HEK293 (cell line): ENCODE data around the gene GRB10.

Experiments used
- ZNF114 ChIP-seq: fragments of 450-650 bp; formaldehyde crosslinking; IDR thresholded peaks from 2 replicates; pipeline ENCODE4 v1.5.0; 2017; ENCODE audit warnings: missing biosample characterization, missing genetic modification characterization
- ZNF19 ChIP-seq: fragments of 450-650 bp; formaldehyde crosslinking; IDR thresholded peaks from 2 replicates; pipeline ENCODE4; 2016; ENCODE audit warnings: missing biosample characterization, missing genetic modification characterization, low read depth
- ZNF221 ChIP-seq: fragments of 450-650 bp; formaldehyde crosslinking; IDR thresholded peaks from 2 replicates; pipeline ENCODE4 v1.5.1; 2017; ENCODE audit warnings: missing biosample characterization, missing genetic modification characterization, borderline replicate concordance
- ZNF292 ChIP-seq: fragments of 450-650 bp; formaldehyde crosslinking; IDR thresholded peaks from 2 replicates; pipeline ENCODE4 v1.5.1; 2016; ENCODE audit warnings: low read depth, missing biosample characterization, missing genetic modification characterization, borderline replicate concordance
- ZNF416 ChIP-seq: fragments of 450-650 bp; formaldehyde crosslinking; IDR thresholded peaks from 2 replicates; pipeline ENCODE4 v1.5.1; 2016; ENCODE audit warnings: missing biosample characterization, missing genetic modification characterization
- ZNF555 ChIP-seq: fragments of 450-650 bp; formaldehyde crosslinking; conservative IDR thresholded peaks from 2 replicates; pipeline ENCODE4 v1.5.1; 2017; ENCODE audit warnings: missing biosample characterization, mild to moderate bottlenecking, missing genetic modification characterization, inconsistent platforms
- ZNF707 ChIP-seq: fragments of 450-650 bp; formaldehyde crosslinking; IDR thresholded peaks from 2 replicates; pipeline ENCODE4 v1.5.1; 2016; ENCODE audit warnings: missing biosample characterization, missing genetic modification characterization
- ZNF830 ChIP-seq: fragments of 450-650 bp; IDR thresholded peaks from 2 replicates; pipeline ENCODE4 v1.5.0; 2018; ENCODE audit warnings: missing biosample characterization, missing genetic modification characterization, low read depth, mild to moderate bottlenecking, moderate library complexity
- TF ChIP-seq, protein P1 (sequence below): fragments of 450-650 bp; formaldehyde crosslinking; IDR thresholded peaks from 2 replicates; pipeline ENCODE4 v1.5.1; 2016; ENCODE audit warnings: missing biosample characterization, missing genetic modification characterization
- TF ChIP-seq, protein P2 (sequence below): fragments of 450-650 bp; formaldehyde crosslinking; IDR thresholded peaks from 2 replicates; pipeline ENCODE4 v1.5.1; 2016; ENCODE audit warnings: missing biosample characterization, missing genetic modification characterization
- TF ChIP-seq, protein P3 (sequence below): fragments of 450-650 bp; formaldehyde crosslinking; IDR thresholded peaks from 2 replicates; pipeline ENCODE4; 2016; ENCODE audit warnings: missing biosample characterization, missing genetic modification characterization
- TF ChIP-seq, protein P4 (sequence below): fragments of 450-650 bp; formaldehyde crosslinking; conservative IDR thresholded peaks from 2 replicates; pipeline ENCODE4 v1.5.1; 2016; ENCODE audit warnings: low read depth, missing biosample characterization, missing genetic modification characterization
- TF ChIP-seq, protein P5 (sequence below): fragments of 450-650 bp; formaldehyde crosslinking; IDR thresholded peaks from 2 replicates; pipeline ENCODE4 v1.5.1; 2017; ENCODE audit warnings: missing biosample characterization, mild to moderate bottlenecking, missing genetic modification characterization, moderate library complexity

DNA sequence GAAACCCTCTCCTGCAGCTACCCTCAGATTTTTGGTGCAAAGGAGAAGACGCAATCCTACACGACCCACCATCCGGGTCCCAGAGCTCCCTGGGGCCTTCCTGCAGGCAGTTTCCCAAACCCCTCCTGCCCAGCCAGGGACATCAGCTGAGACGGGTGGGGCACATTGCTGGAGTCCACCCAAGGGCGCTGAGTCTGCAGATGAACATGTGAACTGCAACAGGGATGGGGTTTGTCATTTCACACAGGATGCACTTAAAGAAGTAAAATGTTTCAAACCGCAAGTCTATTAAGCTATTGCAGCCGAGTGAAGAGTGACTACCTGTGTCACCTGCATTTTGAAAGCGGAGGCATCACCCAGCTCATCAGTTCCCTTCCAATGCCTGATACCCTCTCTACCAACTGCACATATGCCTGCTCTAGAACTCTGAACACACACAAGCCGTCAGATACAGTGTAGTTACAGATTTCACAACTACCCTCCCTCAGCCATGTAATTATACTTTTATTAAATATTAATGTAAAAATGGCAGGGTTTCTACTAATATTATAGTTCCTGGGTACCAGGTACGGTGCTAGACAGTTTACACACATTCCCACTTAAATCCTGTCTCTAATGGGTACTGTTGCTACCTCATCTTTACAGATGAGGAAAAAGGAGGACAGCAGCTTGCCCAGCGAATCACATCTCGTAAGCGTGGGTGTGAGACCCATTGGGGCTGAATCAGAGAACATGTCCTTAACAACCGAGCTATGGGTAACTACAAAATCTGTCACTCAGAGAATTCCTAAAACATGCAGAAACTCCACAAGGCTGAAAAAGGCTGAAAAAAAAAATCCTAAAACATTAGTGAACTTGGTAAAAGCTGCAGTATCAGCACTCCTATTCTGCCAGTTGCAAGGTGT, 71.2 kb downstream of the GRB10 start:
- TF ChIP-seq ZNF830 (tag by site-specific recombination) (no peak), ZNF221 (tag by site-specific recombination) (no peak), ZNF114 (tag by site-specific recombination) (no peak), ZNF555 (tag by site-specific recombination) (no peak), ZNF416 (tag by site-specific recombination) (no peak), ZNF292 (tag by site-specific recombination) (no peak), ZNF707 (no peak), ZNF19 (no peak)
- TF ChIP-seq, protein P1, sequence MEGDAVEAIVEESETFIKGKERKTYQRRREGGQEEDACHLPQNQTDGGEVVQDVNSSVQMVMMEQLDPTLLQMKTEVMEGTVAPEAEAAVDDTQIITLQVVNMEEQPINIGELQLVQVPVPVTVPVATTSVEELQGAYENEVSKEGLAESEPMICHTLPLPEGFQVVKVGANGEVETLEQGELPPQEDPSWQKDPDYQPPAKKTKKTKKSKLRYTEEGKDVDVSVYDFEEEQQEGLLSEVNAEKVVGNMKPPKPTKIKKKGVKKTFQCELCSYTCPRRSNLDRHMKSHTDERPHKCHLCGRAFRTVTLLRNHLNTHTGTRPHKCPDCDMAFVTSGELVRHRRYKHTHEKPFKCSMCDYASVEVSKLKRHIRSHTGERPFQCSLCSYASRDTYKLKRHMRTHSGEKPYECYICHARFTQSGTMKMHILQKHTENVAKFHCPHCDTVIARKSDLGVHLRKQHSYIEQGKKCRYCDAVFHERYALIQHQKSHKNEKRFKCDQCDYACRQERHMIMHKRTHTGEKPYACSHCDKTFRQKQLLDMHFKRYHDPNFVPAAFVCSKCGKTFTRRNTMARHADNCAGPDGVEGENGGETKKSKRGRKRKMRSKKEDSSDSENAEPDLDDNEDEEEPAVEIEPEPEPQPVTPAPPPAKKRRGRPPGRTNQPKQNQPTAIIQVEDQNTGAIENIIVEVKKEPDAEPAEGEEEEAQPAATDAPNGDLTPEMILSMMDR (tag by site-specific recombination) = no peak
- TF ChIP-seq, protein P2, sequence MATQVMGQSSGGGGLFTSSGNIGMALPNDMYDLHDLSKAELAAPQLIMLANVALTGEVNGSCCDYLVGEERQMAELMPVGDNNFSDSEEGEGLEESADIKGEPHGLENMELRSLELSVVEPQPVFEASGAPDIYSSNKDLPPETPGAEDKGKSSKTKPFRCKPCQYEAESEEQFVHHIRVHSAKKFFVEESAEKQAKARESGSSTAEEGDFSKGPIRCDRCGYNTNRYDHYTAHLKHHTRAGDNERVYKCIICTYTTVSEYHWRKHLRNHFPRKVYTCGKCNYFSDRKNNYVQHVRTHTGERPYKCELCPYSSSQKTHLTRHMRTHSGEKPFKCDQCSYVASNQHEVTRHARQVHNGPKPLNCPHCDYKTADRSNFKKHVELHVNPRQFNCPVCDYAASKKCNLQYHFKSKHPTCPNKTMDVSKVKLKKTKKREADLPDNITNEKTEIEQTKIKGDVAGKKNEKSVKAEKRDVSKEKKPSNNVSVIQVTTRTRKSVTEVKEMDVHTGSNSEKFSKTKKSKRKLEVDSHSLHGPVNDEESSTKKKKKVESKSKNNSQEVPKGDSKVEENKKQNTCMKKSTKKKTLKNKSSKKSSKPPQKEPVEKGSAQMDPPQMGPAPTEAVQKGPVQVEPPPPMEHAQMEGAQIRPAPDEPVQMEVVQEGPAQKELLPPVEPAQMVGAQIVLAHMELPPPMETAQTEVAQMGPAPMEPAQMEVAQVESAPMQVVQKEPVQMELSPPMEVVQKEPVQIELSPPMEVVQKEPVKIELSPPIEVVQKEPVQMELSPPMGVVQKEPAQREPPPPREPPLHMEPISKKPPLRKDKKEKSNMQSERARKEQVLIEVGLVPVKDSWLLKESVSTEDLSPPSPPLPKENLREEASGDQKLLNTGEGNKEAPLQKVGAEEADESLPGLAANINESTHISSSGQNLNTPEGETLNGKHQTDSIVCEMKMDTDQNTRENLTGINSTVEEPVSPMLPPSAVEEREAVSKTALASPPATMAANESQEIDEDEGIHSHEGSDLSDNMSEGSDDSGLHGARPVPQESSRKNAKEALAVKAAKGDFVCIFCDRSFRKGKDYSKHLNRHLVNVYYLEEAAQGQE (tag by site-specific recombination) = no peak
- TF ChIP-seq, protein P3, sequence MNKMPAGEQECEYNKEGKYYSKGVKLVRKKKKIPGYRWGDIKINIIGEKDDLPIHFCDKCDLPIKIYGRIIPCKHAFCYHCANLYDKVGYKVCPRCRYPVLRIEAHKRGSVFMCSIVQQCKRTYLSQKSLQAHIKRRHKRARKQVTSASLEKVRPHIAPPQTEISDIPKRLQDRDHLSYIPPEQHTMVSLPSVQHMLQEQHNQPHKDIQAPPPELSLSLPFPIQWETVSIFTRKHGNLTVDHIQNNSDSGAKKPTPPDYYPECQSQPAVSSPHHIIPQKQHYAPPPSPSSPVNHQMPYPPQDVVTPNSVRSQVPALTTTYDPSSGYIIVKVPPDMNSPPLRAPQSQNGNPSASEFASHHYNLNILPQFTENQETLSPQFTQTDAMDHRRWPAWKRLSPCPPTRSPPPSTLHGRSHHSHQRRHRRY = no peak
- TF ChIP-seq, protein P4, sequence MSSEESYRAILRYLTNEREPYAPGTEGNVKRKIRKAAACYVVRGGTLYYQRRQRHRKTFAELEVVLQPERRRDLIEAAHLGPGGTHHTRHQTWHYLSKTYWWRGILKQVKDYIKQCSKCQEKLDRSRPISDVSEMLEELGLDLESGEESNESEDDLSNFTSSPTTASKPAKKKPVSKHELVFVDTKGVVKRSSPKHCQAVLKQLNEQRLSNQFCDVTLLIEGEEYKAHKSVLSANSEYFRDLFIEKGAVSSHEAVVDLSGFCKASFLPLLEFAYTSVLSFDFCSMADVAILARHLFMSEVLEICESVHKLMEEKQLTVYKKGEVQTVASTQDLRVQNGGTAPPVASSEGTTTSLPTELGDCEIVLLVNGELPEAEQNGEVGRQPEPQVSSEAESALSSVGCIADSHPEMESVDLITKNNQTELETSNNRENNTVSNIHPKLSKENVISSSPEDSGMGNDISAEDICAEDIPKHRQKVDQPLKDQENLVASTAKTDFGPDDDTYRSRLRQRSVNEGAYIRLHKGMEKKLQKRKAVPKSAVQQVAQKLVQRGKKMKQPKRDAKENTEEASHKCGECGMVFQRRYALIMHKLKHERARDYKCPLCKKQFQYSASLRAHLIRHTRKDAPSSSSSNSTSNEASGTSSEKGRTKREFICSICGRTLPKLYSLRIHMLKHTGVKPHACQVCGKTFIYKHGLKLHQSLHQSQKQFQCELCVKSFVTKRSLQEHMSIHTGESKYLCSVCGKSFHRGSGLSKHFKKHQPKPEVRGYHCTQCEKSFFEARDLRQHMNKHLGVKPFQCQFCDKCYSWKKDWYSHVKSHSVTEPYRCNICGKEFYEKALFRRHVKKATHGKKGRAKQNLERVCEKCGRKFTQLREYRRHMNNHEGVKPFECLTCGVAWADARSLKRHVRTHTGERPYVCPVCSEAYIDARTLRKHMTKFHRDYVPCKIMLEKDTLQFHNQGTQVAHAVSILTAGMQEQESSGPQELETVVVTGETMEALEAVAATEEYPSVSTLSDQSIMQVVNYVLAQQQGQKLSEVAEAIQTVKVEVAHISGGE (tag by site-specific recombination) = no peak
- TF ChIP-seq, protein P5, sequence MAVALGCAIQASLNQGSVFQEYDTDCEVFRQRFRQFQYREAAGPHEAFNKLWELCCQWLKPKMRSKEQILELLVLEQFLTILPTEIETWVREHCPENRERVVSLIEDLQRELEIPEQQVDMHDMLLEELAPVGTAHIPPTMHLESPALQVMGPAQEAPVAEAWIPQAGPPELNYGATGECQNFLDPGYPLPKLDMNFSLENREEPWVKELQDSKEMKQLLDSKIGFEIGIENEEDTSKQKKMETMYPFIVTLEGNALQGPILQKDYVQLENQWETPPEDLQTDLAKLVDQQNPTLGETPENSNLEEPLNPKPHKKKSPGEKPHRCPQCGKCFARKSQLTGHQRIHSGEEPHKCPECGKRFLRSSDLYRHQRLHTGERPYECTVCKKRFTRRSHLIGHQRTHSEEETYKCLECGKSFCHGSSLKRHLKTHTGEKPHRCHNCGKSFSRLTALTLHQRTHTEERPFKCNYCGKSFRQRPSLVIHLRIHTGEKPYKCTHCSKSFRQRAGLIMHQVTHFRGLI (tag by site-specific recombination) = no peak
